Right cardiac atrium (tissue), 5 donors: Measurements from ENCODE around the gene ARHGAP8. TPM values are rescaled to one million over a fixed set of nuclear protein-coding genes. Genes with fewer than 3 reads are reported as not detected.
"Not testable (repeated sequence)": the region's sequence is repeated elsewhere in the genome, so short reads cannot be mapped to it uniquely, and the experiment has no call there.

Experiments used
- ATAC-seq, 2 donors: fragments of 200-7000 bp; cut with Tn5 transposase; one replicate each; pipeline versions ENCODE4 v1.8.0 to v1.9.1; 2020; ENCODE audit warnings: moderate library complexity in 2 of 2, mild to moderate bottlenecking in 1 of 2
- DNase-seq, 3 donors: peaks; one replicate each; pipeline ENCODE4 v3.0.0-alpha.2; 2020
- H3K27ac ChIP-seq: one replicate; pipeline ENCODE4 v1.5.1; 2013; ENCODE audit warnings: mild to moderate bottlenecking, low read length, control low read depth, moderate library complexity
- H3K27me3 ChIP-seq: one replicate; pipeline ENCODE4 v1.6.1; 2013; ENCODE audit not compliant: control insufficient read depth, insufficient read depth
- H3K4me1 ChIP-seq: one replicate; pipeline ENCODE4 v1.6.1; 2013; ENCODE audit warnings: low read length; ENCODE audit not compliant: control insufficient read depth, insufficient read depth
- H3K4me3 ChIP-seq: one replicate; pipeline ENCODE4 v1.5.1; 2013; ENCODE audit warnings: low read length, control low read depth
- H3K9me3 ChIP-seq: one replicate; pipeline ENCODE4 v1.6.1; 2013; ENCODE audit warnings: low read length; ENCODE audit not compliant: control insufficient read depth
- WGBS: extraction: QIAGEN DNeasy Blood & Tissue Kit; methylation state at CpG from one replicate; pipeline ENCODE4 v1.1.7; 2013; 5-methylcytosine and 5-hydroxymethylcytosine counted together
- intact Hi-C, 4 donors: fragments of 100-400 bp; cut with DNase I; formaldehyde crosslinking; loops; one replicate each; pipeline versions ENCODE4 v1.11.0 to v1.14.0; 2022 to 2023
- polyA plus RNA-seq: library from polyadenylated mRNA; stranded (reverse); fragments of 200-250 nt; gene quantifications from one replicate; pipeline ENCODE4 v1.2.3, GENCODE V29; 2013
- total RNA-seq, 4 donors: library from RNA; stranded (reverse); fragmentation: NEBNext Ultra II Directional; extraction: Animal tissue kit (Norgen Biotek cat#: 25700); gene quantifications; one replicate each; pipeline ENCODE4 v1.2.1, GENCODE V29; 2021
- donor health status: healthy with polysubstance abuse.
- donor health status: DM: no; HTN: yes; CAD: no.
- donor health status: DM: no; HTN: no; CAD: no.
- donor health status: DM: no; HTN: yes; CAD: no; lungs with severe emphysema.
- donor health status: DM: yes; HTN: yes; CAD: no.

Gene ARHGAP8
- total and polyA plus RNA-seq, 5 donors: 0.02 to 1.9 (median 0.66) TPM

GRCh38 chr22:44848791-44849420 is 96.5 kb downstream of the ARHGAP8 start:
- Histone ChIP-seq H3K4me3 (no peak overlapping the region), H3K27ac (no peak overlapping the region), H3K4me1 (no peaks in the 10 kb centered on the region), H3K27me3 (no peaks in the 10 kb centered on the region), H3K9me3 (no peaks in the 10 kb centered on the region)
- whole genome bisulfite sequencing: 91% methylated on average over 21 of the region's 21 CpGs
- no peak for ATAC-seq
- intact Hi-C loops: no loop called here
- no peak for DNase-seq

GRCh38 chr22:44850946-44851345 is 98.6 kb downstream of the ARHGAP8 start:
- no peak overlapping the region for H3K4me3 ChIP-seq
- H3K9me3 ChIP-seq: no peaks in the 10 kb centered on the region
- H3K27ac ChIP-seq: no peak overlapping the region
- no peak for DNase-seq
- ATAC-seq: no peak
- H3K27me3 ChIP-seq: no peaks in the 10 kb centered on the region
- WGBS: 73% methylated on average over 6 of the region's 6 CpGs
- H3K4me1 ChIP-seq: no peaks in the 10 kb centered on the region
- intact Hi-C loops: no loop called here

DNA sequence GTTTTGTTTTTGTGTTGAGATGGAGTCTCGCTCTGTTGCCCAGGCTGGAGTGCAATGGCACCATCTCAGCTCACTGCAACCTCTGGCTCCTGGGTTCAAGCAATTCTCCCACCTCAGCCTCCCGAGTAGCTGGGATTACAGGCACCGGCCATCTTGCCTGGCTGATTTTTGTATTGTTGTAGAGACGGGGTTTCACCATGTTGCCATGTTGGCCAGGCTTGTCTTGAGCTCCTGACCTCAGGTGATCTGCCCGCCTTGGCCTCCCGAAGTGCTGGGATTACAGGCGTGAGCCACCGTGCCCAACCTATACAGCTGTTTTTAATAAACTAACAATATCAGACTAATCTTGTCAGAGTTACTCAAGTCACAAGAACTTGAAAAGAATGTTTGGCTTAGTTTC is 102.3 kb downstream of the ARHGAP8 start:
- H3K27me3 ChIP-seq, H3K9me3 ChIP-seq, ATAC-seq, H3K4me3 ChIP-seq, H3K27ac ChIP-seq, DNase-seq, intact Hi-C loops, H3K4me1 ChIP-seq: not testable (repeated sequence)
- 87% methylated on average over 8 of the region's 8 CpGs for WGBS

GRCh38 chr22:44855855-44856254 is 103.5 kb downstream of the ARHGAP8 start:
- Histone ChIP-seq H3K9me3 (no peaks in the 10 kb centered on the region), H3K4me1 (no peaks in the 10 kb centered on the region), H3K27ac (no peak overlapping the region), H3K27me3 (no peaks in the 10 kb centered on the region), H3K4me3 (no peak overlapping the region)
- WGBS: 93% methylated on average over 5 of the region's 5 CpGs
- DNase-seq (no peak), ATAC-seq (no peak)
- intact Hi-C loops: no loop called here

GRCh38 chr22:44858819-44859218 is 106.4 kb downstream of the ARHGAP8 start:
- 55% methylated on average over 7 of the region's 7 CpGs for WGBS
- H3K4me1 ChIP-seq, H3K9me3 ChIP-seq, H3K4me3 ChIP-seq, H3K27ac ChIP-seq, H3K27me3 ChIP-seq, intact Hi-C loops, DNase-seq, ATAC-seq: not testable (repeated sequence)

DNA sequence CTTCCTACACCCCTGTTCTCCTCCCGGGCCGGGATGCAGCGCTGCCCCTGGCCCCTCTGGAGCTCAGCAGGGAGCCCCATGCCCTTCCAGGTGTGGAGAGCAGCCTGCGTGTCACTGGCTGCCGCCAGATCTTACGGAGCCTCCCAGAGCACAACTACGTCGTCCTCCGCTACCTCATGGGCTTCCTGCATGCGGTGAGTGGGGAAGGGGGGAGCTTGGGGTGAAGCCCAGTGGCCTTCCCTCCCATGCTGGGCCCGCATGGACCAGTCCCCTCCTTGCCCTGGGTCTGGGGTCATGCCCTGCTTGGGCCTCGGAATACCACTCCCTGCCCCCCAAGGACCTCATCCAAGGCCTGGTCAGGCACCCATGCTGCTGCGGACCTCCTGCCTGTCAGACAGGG is 107.3 kb downstream of the ARHGAP8 start:
- ATAC-seq: no peak
- no peaks in the 10 kb centered on the region for H3K9me3 ChIP-seq
- 90% methylated on average over 13 of the region's 13 CpGs for WGBS

DNA sequence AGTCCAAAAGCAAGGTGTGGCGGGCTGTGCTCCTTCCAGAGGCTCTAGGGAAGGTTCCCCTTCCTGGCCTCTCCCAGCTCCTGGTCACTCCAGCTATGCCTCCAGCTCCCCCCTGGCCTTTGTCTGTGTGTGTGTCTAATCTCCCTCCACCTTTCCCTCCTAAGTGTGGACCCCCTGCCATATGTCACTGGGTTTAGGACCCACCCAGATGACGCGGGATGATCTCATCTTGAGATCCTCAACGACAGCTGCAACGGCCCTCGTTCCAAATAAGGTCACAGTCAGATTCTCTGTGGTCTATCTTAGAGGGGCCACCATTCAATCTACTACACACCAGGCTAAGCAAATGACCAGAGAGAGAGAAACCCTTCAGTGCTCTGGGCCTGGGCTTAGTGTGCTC is 107.9 kb downstream of the ARHGAP8 start:
- H3K27me3 ChIP-seq: no peaks in the 10 kb centered on the region
- H3K27ac ChIP-seq: no peak overlapping the region
- intact Hi-C loops: no loop called here
- WGBS: 60% methylated on average over 6 of the region's 6 CpGs
- no peaks in the 10 kb centered on the region for H3K9me3 ChIP-seq
- H3K4me3 ChIP-seq: no peak overlapping the region
- DNase-seq (no peak), ATAC-seq (no peak)
- no peaks in the 10 kb centered on the region for H3K4me1 ChIP-seq

More for the DNA sequence above, 107.3 kb downstream of the ARHGAP8 start:
- DNase-seq: no peak
- intact Hi-C loops: no loop called here
- Histone ChIP-seq H3K27ac (no peak overlapping the region), H3K4me1 (no peaks in the 10 kb centered on the region), H3K4me3 (no peak overlapping the region), H3K27me3 (no peaks in the 10 kb centered on the region)

DNA sequence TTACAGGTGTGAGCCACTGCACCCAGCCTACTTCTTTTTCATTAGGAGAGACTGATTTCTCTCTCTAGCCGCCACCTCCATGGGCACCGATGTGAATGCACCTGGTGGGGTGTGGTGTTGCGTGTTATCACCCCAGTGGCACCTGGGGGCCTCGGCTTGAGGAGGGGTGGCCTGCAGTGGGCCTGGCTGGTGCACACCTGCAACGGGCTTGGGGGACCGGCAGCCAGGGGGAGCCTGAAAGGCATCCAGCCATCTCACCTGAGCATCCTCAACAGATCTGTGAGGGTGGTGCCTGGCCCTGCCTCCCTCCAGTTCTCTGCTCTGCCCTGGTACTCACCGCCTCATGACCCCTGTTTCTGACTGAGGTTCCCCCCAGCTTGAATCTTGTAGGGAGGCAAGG is 108.9 kb downstream of the ARHGAP8 start:
- Histone ChIP-seq H3K27me3 (no peaks in the 10 kb centered on the region), H3K9me3 (no peaks in the 10 kb centered on the region), H3K4me1 (no peaks in the 10 kb centered on the region), H3K27ac (no peak overlapping the region), H3K4me3 (no peak overlapping the region)
- ATAC-seq (no peak), DNase-seq (no peak)
- intact Hi-C loops: no loop called here
- 85% methylated on average over 7 of the region's 7 CpGs for WGBS

DNA sequence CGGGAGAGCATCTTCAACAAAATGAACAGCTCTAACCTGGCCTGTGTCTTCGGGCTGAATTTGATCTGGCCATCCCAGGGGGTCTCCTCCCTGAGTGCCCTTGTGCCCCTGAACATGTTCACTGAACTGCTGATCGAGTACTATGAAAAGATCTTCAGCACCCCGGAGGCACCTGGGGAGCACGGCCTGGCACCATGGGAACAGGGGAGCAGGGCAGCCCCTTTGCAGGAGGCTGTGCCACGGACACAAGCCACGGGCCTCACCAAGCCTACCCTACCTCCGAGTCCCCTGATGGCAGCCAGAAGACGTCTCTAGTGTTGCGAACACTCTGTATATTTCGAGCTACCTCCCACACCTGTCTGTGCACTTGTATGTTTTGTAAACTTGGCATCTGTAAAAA is 109.9 kb downstream of the ARHGAP8 start:
- DNase-seq: no peak
- Histone ChIP-seq H3K4me3 (no peak overlapping the region), H3K27me3 (no peaks in the 10 kb centered on the region), H3K27ac (no peak overlapping the region), H3K9me3 (no peaks in the 10 kb centered on the region), H3K4me1 (no peaks in the 10 kb centered on the region)
- 87% methylated on average over 11 of the region's 11 CpGs for WGBS
- intact Hi-C loops: no loop called here
- no peak for ATAC-seq

GRCh38 chr22:44862981-44863860 is 110.8 kb downstream of the ARHGAP8 start:
- ATAC-seq (no peak), DNase-seq (no peak)
- WGBS: 87% methylated on average over 19 of the region's 19 CpGs
- Histone ChIP-seq H3K4me1 (no peaks in the 10 kb centered on the region), H3K27ac (no peak overlapping the region), H3K9me3 (no peaks in the 10 kb centered on the region), H3K27me3 (no peaks in the 10 kb centered on the region), H3K4me3 (no peak overlapping the region)
- intact Hi-C loops: no loop called here

DNA sequence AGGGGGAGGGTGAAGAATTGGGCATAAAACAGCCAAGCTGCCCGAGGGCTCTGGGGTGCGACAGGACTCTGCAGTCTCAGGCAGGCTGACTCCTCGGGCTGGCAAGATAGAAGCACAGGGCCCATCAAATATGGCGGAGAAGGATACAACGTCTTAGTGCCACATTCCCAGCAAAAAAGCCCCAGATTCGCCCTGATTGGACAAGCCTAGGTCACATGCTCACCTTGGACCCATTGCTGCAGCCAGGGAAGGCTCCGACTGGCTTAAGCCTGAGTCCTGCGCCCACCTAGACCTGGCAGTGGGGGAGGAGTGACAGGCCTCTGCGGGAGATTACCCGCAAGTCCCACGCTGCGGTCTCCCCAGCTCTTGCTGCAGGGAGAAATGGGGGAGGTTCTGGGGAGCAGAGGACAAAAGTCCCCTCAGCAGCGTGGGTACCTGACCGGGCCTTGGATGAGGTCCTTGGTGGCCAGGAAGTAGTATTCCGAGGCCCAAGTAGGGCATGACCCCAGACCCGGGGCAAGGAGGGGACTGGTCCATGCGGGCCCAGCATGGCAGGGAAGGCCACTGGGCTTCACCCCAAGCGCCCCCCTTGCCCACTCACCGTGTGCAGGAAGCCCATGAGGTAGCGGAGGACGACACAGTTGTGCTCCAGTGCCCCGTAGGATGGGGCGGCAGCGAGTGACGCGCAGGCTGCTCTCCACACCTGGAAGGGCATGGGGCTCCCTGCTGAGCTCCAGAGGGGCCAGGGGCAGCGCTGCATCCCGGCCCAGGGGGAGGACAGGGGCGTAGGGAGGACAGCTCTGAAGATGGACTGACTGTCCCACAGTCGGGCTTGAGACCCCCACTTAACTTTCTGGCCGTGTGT is 113.0 kb downstream of the ARHGAP8 start:
- no peaks in the 10 kb centered on the region for H3K27me3 ChIP-seq
- no peak overlapping the region for H3K27ac ChIP-seq
- H3K9me3 ChIP-seq: no peaks in the 10 kb centered on the region
- no peak overlapping the region for H3K4me3 ChIP-seq
- intact Hi-C loops: no loop called here
- no peak for ATAC-seq
- no peaks in the 10 kb centered on the region for H3K4me1 ChIP-seq
- 85% methylated on average over 31 of the region's 31 CpGs for WGBS
- DNase-seq: no peak
